AG10803 (cell line): Measurements from ENCODE around the gene ATP6V0D1.

Experiments
- DNase-seq: peaks from one replicate; pipeline ENCODE4 v3.0.0; 2010; ENCODE audit warnings: low read depth
- H3K4me3 ChIP-seq: 2 replicates; pipeline ENCODE4 v1.5.1; 2011; ENCODE audit warnings: mild to moderate bottlenecking, low read length, control low read depth
- CTCF ChIP-seq: conservative IDR thresholded peaks from 2 replicates; pipeline ENCODE4 v1.5.1; 2011; ENCODE audit warnings: mild to moderate bottlenecking, low read length, control low read depth, inconsistent platforms

The ATP6V0D1 gene

DNA sequence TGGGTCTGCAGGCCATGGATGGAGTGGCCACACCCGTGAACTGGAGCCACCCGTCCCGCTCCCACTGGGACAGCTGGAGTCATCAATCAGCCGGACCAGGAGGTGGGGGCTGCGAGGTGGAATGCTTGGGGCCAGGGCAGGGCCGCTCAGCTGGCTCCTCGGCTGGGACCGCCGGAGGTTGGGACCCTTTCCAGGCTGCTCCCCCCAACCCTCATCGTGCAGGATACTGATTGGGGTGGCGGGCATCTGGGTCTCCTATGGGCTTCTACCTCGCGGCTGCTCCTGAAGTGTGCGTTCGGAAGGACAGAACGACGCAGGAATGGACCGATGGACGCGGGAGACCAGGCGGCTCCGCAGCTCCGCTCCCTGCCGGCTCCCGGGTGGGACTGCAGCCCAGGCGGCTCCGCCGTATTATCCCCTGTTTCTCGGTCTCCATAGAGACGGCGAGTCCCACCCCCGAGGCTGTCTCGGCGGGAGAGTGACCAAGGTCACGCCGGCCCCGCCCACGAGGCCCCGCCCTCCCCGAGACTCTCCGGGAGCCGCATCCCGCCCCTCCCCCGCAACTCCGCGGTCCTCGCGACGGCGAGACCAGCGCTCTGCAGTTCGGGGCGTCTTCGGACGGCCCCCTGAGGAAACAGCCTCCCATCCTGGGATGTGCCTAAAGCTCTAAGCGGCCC is 87.7 kb downstream of the ATP6V0D1 start, which contains the start of gene TPPP3:
Gene TPPP3 (minus strand): TSS at position 388 of the 677 bp plus-strand sequence. CDS start 2,387 bp downstream, outside the sequence.
- peak within 1 kb of the TSS; percentile 39 for H3K4me3 ChIP-seq
- peak; percentile 69 for DNase-seq
- peak; percentile 61 for TF ChIP-seq CTCF

- peak overlapping the region; percentile 39; the same call in 1 of the 2 replicates for H3K4me3 ChIP-seq
- DNase-seq, result no peak
- TF ChIP-seq CTCF, result no peak
Observed at GRCh38 chr16:67392301-67393059, 88.5 kb downstream of the ATP6V0D1 start.

GRCh38 chr16:67391424-67392300 is 89.3 kb downstream of the ATP6V0D1 start:
- no peak for TF ChIP-seq CTCF
- no peak overlapping the region for H3K4me3 ChIP-seq
- DNase-seq, result peak; percentile 31

DNA sequence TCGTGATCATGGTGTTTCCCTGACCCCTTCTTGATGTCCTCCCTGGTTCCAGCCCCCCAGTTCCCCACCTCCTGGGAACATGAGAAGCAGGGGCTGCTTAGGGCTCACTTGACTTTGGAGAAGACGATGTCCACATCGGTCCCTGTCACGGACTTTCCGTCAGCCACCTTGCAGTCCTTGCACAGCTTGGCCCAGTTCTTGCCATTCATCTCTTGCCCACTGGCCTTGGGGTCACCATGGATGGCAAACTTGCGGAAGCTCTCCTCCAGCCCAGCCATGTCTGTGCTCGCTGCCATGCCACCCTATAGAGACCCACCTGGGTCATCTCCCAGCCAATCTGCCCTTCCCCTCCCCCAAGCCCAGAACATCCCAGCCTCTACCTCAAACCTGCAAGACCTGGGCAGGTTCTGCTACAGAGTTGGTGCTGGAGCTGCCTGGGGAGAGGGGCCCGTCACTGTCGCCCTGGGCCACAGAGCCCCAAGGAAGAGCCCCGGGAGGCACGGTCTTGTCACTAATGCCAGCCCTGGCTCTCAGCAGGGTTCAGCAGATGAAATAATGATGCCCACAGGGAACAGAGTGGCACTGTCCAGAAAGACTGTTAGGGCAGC is 90.0 kb downstream of the ATP6V0D1 start:
- H3K4me3 ChIP-seq, result no peak overlapping the region
- no peak for TF ChIP-seq CTCF
- no peak for DNase-seq

GRCh38 chr16:67389911-67390815 is 90.8 kb downstream of the ATP6V0D1 start:
- no peak overlapping the region for H3K4me3 ChIP-seq
- no peak for TF ChIP-seq CTCF
- no peak for DNase-seq

GRCh38 chr16:67388591-67388990 is 92.4 kb downstream of the ATP6V0D1 start:
- DNase-seq, result no peak
- TF ChIP-seq CTCF, result no peak
- no peak overlapping the region for H3K4me3 ChIP-seq
